Right cardiac atrium (tissue), 5 donors: ENCODE results near the gene CRACR2B. TPM values are rescaled to one million over a fixed set of nuclear protein-coding genes. Genes with fewer than 3 reads are reported as not detected.
A peak's percentile ranks its signal among the peaks of the same experiment; 100 is the strongest.

ENCODE experiments used
- ATAC-seq, 2 donors: fragments of 200-7000 bp; cut with Tn5 transposase; one replicate each; pipeline versions ENCODE4 v1.8.0 to v1.9.1; 2020; ENCODE audit warnings: moderate library complexity in 2 of 2, mild to moderate bottlenecking in 1 of 2
- DNase-seq, 3 donors: peaks; one replicate each; pipeline ENCODE4 v3.0.0-alpha.2; 2020
- H3K27ac ChIP-seq: one replicate; pipeline ENCODE4 v1.5.1; 2013; ENCODE audit warnings: mild to moderate bottlenecking, low read length, control low read depth, moderate library complexity
- H3K27me3 ChIP-seq: one replicate; pipeline ENCODE4 v1.6.1; 2013; ENCODE audit not compliant: control insufficient read depth, insufficient read depth
- H3K4me1 ChIP-seq: one replicate; pipeline ENCODE4 v1.6.1; 2013; ENCODE audit warnings: low read length; ENCODE audit not compliant: control insufficient read depth, insufficient read depth
- H3K4me3 ChIP-seq: one replicate; pipeline ENCODE4 v1.5.1; 2013; ENCODE audit warnings: low read length, control low read depth
- H3K9me3 ChIP-seq: one replicate; pipeline ENCODE4 v1.6.1; 2013; ENCODE audit warnings: low read length; ENCODE audit not compliant: control insufficient read depth
- WGBS: extraction: QIAGEN DNeasy Blood & Tissue Kit; methylation state at CpG from one replicate; pipeline ENCODE4 v1.1.7; 2013; 5-methylcytosine and 5-hydroxymethylcytosine counted together
- intact Hi-C, 4 donors: fragments of 100-400 bp; cut with DNase I; formaldehyde crosslinking; loops; one replicate each; pipeline versions ENCODE4 v1.11.0 to v1.14.0; 2022 to 2023
- polyA plus RNA-seq: library from polyadenylated mRNA; stranded (reverse); fragments of 200-250 nt; gene quantifications from one replicate; pipeline ENCODE4 v1.2.3, GENCODE V29; 2013
- total RNA-seq, 4 donors: library from RNA; stranded (reverse); fragmentation: NEBNext Ultra II Directional; extraction: Animal tissue kit (Norgen Biotek cat#: 25700); gene quantifications; one replicate each; pipeline ENCODE4 v1.2.1, GENCODE V29; 2021
- donor health status: healthy with polysubstance abuse.
- donor health status: DM: no; HTN: yes; CAD: no.
- donor health status: DM: no; HTN: no; CAD: no.
- donor health status: DM: no; HTN: yes; CAD: no; lungs with severe emphysema.
- donor health status: DM: yes; HTN: yes; CAD: no.

CRACR2B gene
- total and polyA plus RNA-seq, 5 donors: 18.9 to 42.6 (median 22.5) TPM

GRCh38 chr11:869399-870126 is 41.8 kb downstream of the CRACR2B start:
- 87% methylated on average over 25 of the region's 25 CpGs for WGBS
- no peaks in the 10 kb centered on the region for H3K9me3 ChIP-seq
- DNase-seq: no peak

GRCh38 chr11:870127-870413 is 42.4 kb downstream of the CRACR2B start:
- no peak for ATAC-seq
- Histone ChIP-seq H3K27me3 (no peaks in the 10 kb centered on the region), H3K27ac (no peak overlapping the region), H3K4me1 (no peaks in the 10 kb centered on the region), H3K9me3 (no peaks in the 10 kb centered on the region), H3K4me3 (no peak overlapping the region)
- intact Hi-C loops: no loop called here
- DNase-seq: no peak
- 68% methylated on average over 8 of the region's 8 CpGs for WGBS

More at GRCh38 chr11:869399-870126, 41.8 kb downstream of the CRACR2B start:
- Histone ChIP-seq H3K4me3 (no peak overlapping the region), H3K27ac (no peak overlapping the region), H3K27me3 (no peaks in the 10 kb centered on the region), H3K4me1 (no peaks in the 10 kb centered on the region)
- intact Hi-C loops: no loop called here
- peak in 1 of 2 donors; percentile 7 for ATAC-seq

GRCh38 chr11:870418-870817 is 42.7 kb downstream of the CRACR2B start:
- H3K4me1 ChIP-seq: no peaks in the 10 kb centered on the region
- 87% methylated on average over 8 of the region's 8 CpGs for WGBS
- no peak overlapping the region for H3K4me3 ChIP-seq
- H3K27ac ChIP-seq: no peak overlapping the region
- intact Hi-C loops: no loop called here
- H3K9me3 ChIP-seq: no peaks in the 10 kb centered on the region
- H3K27me3 ChIP-seq: no peaks in the 10 kb centered on the region
- ATAC-seq (no peak), DNase-seq (no peak)

DNA sequence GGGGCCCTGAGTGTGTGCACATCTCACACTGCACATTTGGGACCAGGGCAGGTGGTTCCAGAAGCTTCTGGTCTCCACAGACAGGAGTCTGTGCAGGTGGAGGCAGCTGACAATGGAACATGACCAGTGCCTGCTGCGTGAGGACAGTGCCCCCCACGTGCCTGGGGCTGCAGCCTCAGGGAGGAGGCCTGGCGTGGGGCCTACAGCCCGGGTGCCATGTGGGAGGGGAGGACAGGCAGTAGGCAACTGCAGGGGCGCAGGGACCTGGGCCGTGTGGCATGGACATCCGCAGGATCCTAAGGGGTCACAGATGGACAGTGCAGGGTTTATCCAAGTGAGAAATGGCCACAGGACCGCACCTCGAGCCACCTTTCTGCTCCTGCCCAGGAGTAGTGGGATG is 43.8 kb downstream of the CRACR2B start:
- no peak for ATAC-seq
- intact Hi-C loops: no loop called here
- WGBS: 78% methylated on average over 9 of the region's 9 CpGs

GRCh38 chr11:872799-873198 is 45.1 kb downstream of the CRACR2B start:
- Histone ChIP-seq H3K4me3 (no peak overlapping the region), H3K27ac (no peak overlapping the region), H3K9me3 (no peaks in the 10 kb centered on the region), H3K27me3 (no peaks in the 10 kb centered on the region), H3K4me1 (no peaks in the 10 kb centered on the region)
- WGBS: 90% methylated on average over 9 of the region's 9 CpGs
- intact Hi-C loops: no loop called here
- ATAC-seq (no peak), DNase-seq (no peak)

More for the DNA sequence above, 43.8 kb downstream of the CRACR2B start:
- Histone ChIP-seq H3K9me3 (no peaks in the 10 kb centered on the region), H3K4me3 (no peak overlapping the region), H3K27me3 (no peaks in the 10 kb centered on the region), H3K4me1 (no peaks in the 10 kb centered on the region), H3K27ac (no peak overlapping the region)
- no peak for DNase-seq

DNA sequence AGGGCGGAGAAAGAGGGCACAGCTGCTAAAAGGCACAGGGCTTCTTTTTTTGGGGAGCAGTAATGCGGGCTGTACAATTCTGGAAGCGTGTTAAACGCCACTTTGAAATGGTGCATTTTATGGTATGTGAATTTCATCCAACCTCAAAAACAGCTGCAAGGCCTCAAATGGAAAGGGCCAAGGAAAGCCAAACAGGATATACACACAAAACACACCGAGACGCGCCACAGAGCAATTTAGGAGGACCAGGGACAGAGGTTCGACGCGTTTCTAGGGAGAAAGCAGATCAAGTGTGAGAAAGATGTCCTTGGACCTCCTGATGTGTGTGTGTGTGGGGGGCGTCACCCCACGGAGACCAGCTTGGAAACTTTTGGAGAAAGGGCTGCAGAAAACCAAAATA is 46.0 kb downstream of the CRACR2B start:
- Histone ChIP-seq H3K4me1 (no peaks in the 10 kb centered on the region), H3K27me3 (no peaks in the 10 kb centered on the region), H3K9me3 (no peaks in the 10 kb centered on the region), H3K4me3 (no peak overlapping the region), H3K27ac (no peak overlapping the region)
- no peak for DNase-seq
- intact Hi-C loops: no loop called here
- WGBS: 61% methylated on average over 12 of the region's 12 CpGs
- ATAC-seq: no peak

- Histone ChIP-seq H3K27ac (no peak overlapping the region), H3K9me3 (no peaks in the 10 kb centered on the region), H3K4me3 (no peak overlapping the region), H3K4me1 (no peaks in the 10 kb centered on the region), H3K27me3 (no peaks in the 10 kb centered on the region)
- intact Hi-C loops: no loop called here
- 92% methylated on average over 16 of the region's 16 CpGs for WGBS
- no peak for DNase-seq
- no peak for ATAC-seq
These were observed 47.5 kb downstream of the CRACR2B start for GRCh38 chr11:875203-875602.

DNA sequence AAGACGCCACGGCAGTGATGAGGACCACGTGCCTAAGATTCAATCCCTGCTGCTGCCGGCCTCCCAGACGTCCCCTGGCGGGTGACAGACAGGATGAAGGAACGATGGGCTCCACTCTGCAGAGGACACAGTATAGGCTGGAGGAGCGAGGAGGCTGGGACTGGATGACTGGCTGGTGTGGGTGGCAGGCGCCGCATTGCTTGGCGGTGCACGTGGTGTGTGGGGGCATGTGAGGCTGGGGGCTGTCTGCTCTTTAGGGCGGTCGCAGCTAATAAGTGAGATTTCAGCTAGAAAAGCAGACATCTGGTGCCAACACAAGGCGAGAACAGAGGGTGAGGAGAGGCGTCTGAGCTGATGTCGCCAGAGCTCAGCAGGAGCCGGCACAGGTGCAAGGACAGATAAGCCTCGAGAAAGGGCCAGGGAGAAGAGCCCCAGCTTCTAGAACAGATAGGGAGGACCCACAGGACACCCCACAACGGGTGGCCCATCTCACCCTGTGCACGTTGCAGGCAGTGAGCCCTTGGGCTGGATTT is 48.1 kb downstream of the CRACR2B start:
- H3K9me3 ChIP-seq: no peaks in the 10 kb centered on the region
- H3K4me1 ChIP-seq: no peaks in the 10 kb centered on the region
- H3K4me3 ChIP-seq: no peak overlapping the region
- ATAC-seq (peak in 1 of 2 donors; percentile 3), DNase-seq (no peak)
- WGBS: 87% methylated on average over 21 of the region's 21 CpGs
- no peak overlapping the region for H3K27ac ChIP-seq
- intact Hi-C loops: no loop called here
- H3K27me3 ChIP-seq: no peaks in the 10 kb centered on the region

DNA sequence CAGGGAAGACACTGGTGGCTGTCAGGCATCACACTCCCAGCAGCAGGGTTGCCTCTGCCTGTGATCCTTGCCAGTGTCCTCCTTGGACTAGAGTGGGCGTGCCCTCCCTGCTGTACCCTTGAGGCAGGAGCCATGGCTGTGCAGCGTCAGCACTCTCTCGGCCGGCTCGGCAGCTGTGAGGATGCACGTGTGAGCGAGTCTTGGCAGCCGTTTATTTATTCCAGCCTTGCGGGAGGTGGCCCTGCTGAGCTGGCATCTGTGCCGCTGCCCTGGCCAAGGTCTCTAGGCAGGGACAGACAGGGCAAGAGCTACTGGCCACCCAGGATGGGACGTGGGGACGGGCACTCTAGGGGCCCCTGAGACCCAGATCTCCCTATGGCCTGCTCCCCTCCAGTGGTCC is 48.8 kb downstream of the CRACR2B start:
- DNase-seq: peak in 2 of 3 donors; percentile 76 to 78
- no peaks in the 10 kb centered on the region for H3K9me3 ChIP-seq
- intact Hi-C loops: no loop called here
- H3K4me1 ChIP-seq: no peaks in the 10 kb centered on the region
- WGBS: 49% methylated on average over 12 of the region's 12 CpGs
- no peak overlapping the region for H3K4me3 ChIP-seq
- no peak overlapping the region for H3K27ac ChIP-seq
- ATAC-seq: peak; percentile 61 to 69
- H3K27me3 ChIP-seq: no peaks in the 10 kb centered on the region

GRCh38 chr11:877565-877964 is 49.8 kb downstream of the CRACR2B start:
- Histone ChIP-seq H3K4me3 (no peak overlapping the region), H3K4me1 (no peaks in the 10 kb centered on the region), H3K27ac (no peak overlapping the region), H3K9me3 (no peaks in the 10 kb centered on the region), H3K27me3 (no peaks in the 10 kb centered on the region)
- intact Hi-C loops: no loop called here
- 92% methylated on average over 11 of the region's 11 CpGs for WGBS
- DNase-seq (no peak), ATAC-seq (no peak)

- ATAC-seq (no peak), DNase-seq (no peak)
- Histone ChIP-seq H3K4me3 (no peak overlapping the region), H3K9me3 (no peaks in the 10 kb centered on the region), H3K27ac (no peak overlapping the region), H3K27me3 (no peaks in the 10 kb centered on the region), H3K4me1 (no peaks in the 10 kb centered on the region)
- 89% methylated on average over 14 of the region's 14 CpGs for WGBS
- intact Hi-C loops: no loop called here
These were observed 52.7 kb downstream of the CRACR2B start for GRCh38 chr11:880447-880846.
